Tibial nerve (tissue), 3 donors: Measurements from ENCODE around the gene AMBRA1.

Experiments
- CTCF ChIP-seq, 5 experiments: fragments of 200-600 bp in 3 of 5; fragments of 450-650 bp in 2 of 5; sonication (generic) in 3 of 5; IDR thresholded peaks; one replicate each; pipeline ENCODE4 v1.5.1; 2016 to 2019; ENCODE audit warnings: antibody characterized with exemption in 5 of 5, mild to moderate bottlenecking in 3 of 5, moderate library complexity in 2 of 5
- POLR2A ChIP-seq, 2 donors: fragments of 450-650 bp; IDR thresholded peaks; one replicate each; pipeline ENCODE4 v1.6.1; 2017; ENCODE audit warnings: antibody characterized with exemption in 2 of 2, mild to moderate bottlenecking in 2 of 2, moderate library complexity in 2 of 2

- no peak for TF ChIP-seq POLR2A (IDR thresholded peaks at IDR 0.05)
- no peak for TF ChIP-seq CTCF (IDR thresholded peaks at IDR 0.05)
These were observed 142.1 kb downstream of the AMBRA1 start for GRCh38 chr11:46451759-46452158.
